IMR-90 (cell line): ENCODE measurements around the gene POLR2E. TPM values are rescaled to one million over a fixed set of nuclear protein-coding genes. Genes with fewer than 3 reads are reported as not detected.

Experiments
- ATAC-seq: fragments of 200-7000 bp; cut with Tn5 transposase; 2 replicates; pipeline ENCODE4 v1.9.1; 2020; ENCODE audit warnings: low read depth, mild to moderate bottlenecking, moderate library complexity
- BruUV-seq: library from RNA; stranded (reverse); fragments of 400-500 nt; replicated peaks from 2 replicates; lab custom pipeline; 2021; lab: Mats Ljungman, UMichigan
- CTCF ChIA-PET: fragments of 300-600 bp; formaldehyde crosslinking; extraction: SDS; loops from one replicate; lab custom pipeline; 2021; ENCODE audit warnings: antibody characterized with exemption; lab: Yijun Ruan, JAX
- POLR2A ChIA-PET: fragments of 300-600 bp; sonication (Branson Sonifier 250); formaldehyde crosslinking; loops from one replicate; lab custom pipeline; 2022; ENCODE audit warnings: antibody characterized with exemption; ENCODE audit not compliant: unreplicated experiment; lab: Charles Lee
- DNase-seq: peaks from one replicate; pipeline ENCODE4 v3.0.0; 2013
- H2AFZ ChIP-seq: replicated peaks from 2 replicates; pipeline ENCODE3; 2013; ENCODE audit warnings: low read length, mild to moderate bottlenecking; ENCODE audit not compliant: poor library complexity
- H2AK5ac ChIP-seq: 2 replicates; pipeline ENCODE4 v1.6.1; 2013; ENCODE audit warnings: low read depth, low read length, inconsistent platforms
- H2AK9ac ChIP-seq: replicated peaks from 2 replicates; pipeline ENCODE3; 2013; ENCODE audit warnings: mild to moderate bottlenecking, low read depth, low read length, moderate library complexity; ENCODE audit not compliant: poor library complexity
- H2BK120ac ChIP-seq: 2 replicates; pipeline ENCODE4 v1.6.1; 2013; ENCODE audit warnings: low read depth, low read length, inconsistent platforms
- H2BK15ac ChIP-seq: 3 replicates; pipeline ENCODE4 v1.6.1; 2013; ENCODE audit warnings: low read depth, low read length, inconsistent platforms
- H2BK20ac ChIP-seq: 2 replicates; pipeline ENCODE4 v1.6.1; 2013; ENCODE audit warnings: low read depth, mild to moderate bottlenecking, inconsistent platforms, low read length, moderate library complexity
- H2BK5ac ChIP-seq: 2 replicates; pipeline ENCODE4 v1.6.1; 2013; ENCODE audit warnings: mild to moderate bottlenecking, low read depth, low read length, inconsistent platforms; ENCODE audit not compliant: poor library complexity, severe bottlenecking
- H3K14ac ChIP-seq: replicated peaks from 2 replicates; pipeline ENCODE4 v1.6.1; 2013; ENCODE audit warnings: low read depth, low read length, inconsistent platforms
- H3K18ac ChIP-seq: 2 replicates; pipeline ENCODE4 v1.6.1; 2013; ENCODE audit warnings: low read depth, low read length, control low read depth
- H3K23ac ChIP-seq: 2 replicates; pipeline ENCODE4 v1.6.1; 2013; ENCODE audit warnings: low read depth, low read length, inconsistent platforms
- H3K27ac ChIP-seq: 2 replicates; pipeline ENCODE4 v1.5.1; 2013; ENCODE audit warnings: mild to moderate bottlenecking, control low read depth, low read length; ENCODE audit not compliant: insufficient read depth
- H3K27me3 ChIP-seq: 2 replicates; pipeline ENCODE4 v1.6.1; 2013; ENCODE audit warnings: low read length; ENCODE audit not compliant: control insufficient read depth, insufficient read depth
- H3K36me3 ChIP-seq: 2 replicates; pipeline ENCODE4 v1.6.1; 2013; ENCODE audit warnings: low read length, mixed read lengths; ENCODE audit not compliant: control insufficient read depth, insufficient read depth
- H3K4ac ChIP-seq: 2 replicates; pipeline ENCODE4 v1.6.1; 2013; ENCODE audit warnings: low read depth, low read length, inconsistent platforms
- H3K4me1 ChIP-seq: 2 replicates; pipeline ENCODE4 v1.6.1; 2013; ENCODE audit warnings: low read length, mixed read lengths; ENCODE audit not compliant: control insufficient read depth, insufficient read depth
- H3K4me2 ChIP-seq: 2 replicates; pipeline ENCODE4 v1.6.1; 2013; ENCODE audit warnings: low read depth, mild to moderate bottlenecking, control low read depth, low read length, moderate library complexity
- H3K4me3 ChIP-seq: 2 replicates; pipeline ENCODE4 v1.5.1; 2013; ENCODE audit warnings: low read depth, mild to moderate bottlenecking, control low read depth, low read length, moderate library complexity; ENCODE audit not compliant: insufficient read depth
- H3K56ac ChIP-seq: 2 replicates; pipeline ENCODE4 v1.6.1; 2013; ENCODE audit warnings: low read length, inconsistent platforms; ENCODE audit not compliant: insufficient read depth; ENCODE audit errors: extremely low read depth
- H3K79me1 ChIP-seq, 2 experiments: 2 replicates each; pipeline ENCODE4 v1.6.1; 2013; ENCODE audit warnings: low read length in 2 of 2, inconsistent platforms in 1 of 2, low read depth in 1 of 2
- H3K9ac ChIP-seq: 2 replicates; pipeline ENCODE4 v1.6.1; 2013; ENCODE audit warnings: low read depth, low read length, control low read depth
- H3K9me1 ChIP-seq: 2 replicates; pipeline ENCODE4 v1.6.1; 2013; ENCODE audit warnings: low read length, inconsistent platforms; ENCODE audit not compliant: insufficient read depth
- H3K9me3 ChIP-seq: 2 replicates; pipeline ENCODE4 v1.6.1; 2013; ENCODE audit warnings: low read length; ENCODE audit not compliant: control insufficient read depth, insufficient read depth
- H4K20me1 ChIP-seq: 2 replicates; pipeline ENCODE4 v1.6.1; 2013; ENCODE audit warnings: low read length, inconsistent platforms; ENCODE audit not compliant: insufficient read depth
- H4K5ac ChIP-seq: 2 replicates; pipeline ENCODE4 v1.6.1; 2013; ENCODE audit warnings: mild to moderate bottlenecking, low read depth, low read length, control low read depth
- H4K8ac ChIP-seq, 2 experiments: 2 replicates each; pipeline ENCODE4 v1.6.1; 2013; ENCODE audit warnings: low read depth in 2 of 2, low read length in 2 of 2, control low read depth in 1 of 2, inconsistent platforms in 1 of 2
- H4K91ac ChIP-seq: 2 replicates; pipeline ENCODE4 v1.6.1; 2013; ENCODE audit warnings: low read depth, low read length, inconsistent platforms; ENCODE audit not compliant: insufficient read depth
- CEBPB ChIP-seq: IDR thresholded peaks from 2 replicates; pipeline ENCODE4 v1.6.1; 2012; ENCODE audit warnings: low read depth, low read length, improper control_type of control experiment
- CHD1 ChIP-seq: IDR thresholded peaks from 2 replicates; pipeline ENCODE4 v1.6.1; 2012; ENCODE audit warnings: low read depth, low read length, improper control_type of control experiment
- FOS ChIP-seq: fragments of 150-350 bp; IDR thresholded peaks from 2 replicates; pipeline ENCODE4 v1.6.1; 2016; ENCODE audit warnings: low read depth, low read length
- MAFK ChIP-seq: IDR thresholded peaks from 2 replicates; pipeline ENCODE4 v1.6.1; 2012; ENCODE audit warnings: low read depth, low read length, improper control_type of control experiment
- POLR2A ChIP-seq: IDR thresholded peaks from 2 replicates; pipeline ENCODE4 v1.6.1; 2012; ENCODE audit warnings: mild to moderate bottlenecking, low read depth, low read length
- RAD21 ChIP-seq: IDR thresholded peaks from 2 replicates; pipeline ENCODE4 v1.6.1; 2012; ENCODE audit warnings: low read length, improper control_type of control experiment
- RFX5 ChIP-seq: IDR thresholded peaks from 2 replicates; pipeline ENCODE4 v1.8.0; 2012; ENCODE audit warnings: low read depth, mild to moderate bottlenecking, low read length, moderate library complexity
- WGBS, 2 experiments: methylation state at CpG; one replicate each; pipeline versions ENCODE4 v1.1.5 to v1.1.7; 2013; ENCODE audit warnings: missing lambda C conversion rate in 2 of 2; ENCODE audit not compliant: insufficient read length in 1 of 2; ENCODE audit errors: extremely low coverage in 2 of 2; 5-methylcytosine and 5-hydroxymethylcytosine counted together
- dilution Hi-C: fragments of 300-500 bp; cut with HindIII; formaldehyde crosslinking; loops from one replicate; pipeline ENCODE4 v1.14.3; 2018; ENCODE audit warnings: low sequenced_read_pairs; ENCODE audit not compliant: unreplicated experiment
- in situ Hi-C: fragments of 300-500 bp; cut with MboI; formaldehyde crosslinking; loops from 3 replicates; pipeline ENCODE4 v1.14.3; 2019; ENCODE audit warnings: low sequenced_read_pairs, inconsistent platforms, mixed read lengths
- intact Hi-C: fragments of 100-400 bp; cut with micrococcal nuclease; formaldehyde crosslinking; loops from 2 replicates; pipeline ENCODE4 v1.10.0; 2022
- polyA plus RNA-seq, 3 experiments: library from polyadenylated mRNA; depleted of rRNA; stranded (reverse); fragments of >200 nt; gene quantifications; 2 replicates each; pipeline ENCODE4 v1.2.3, GENCODE V29; 2012; ENCODE audit warnings: low replicate concordance in 1 of 3
- total RNA-seq: library from RNA; depleted of rRNA; stranded (reverse); fragments of >200 nt; gene quantifications from 2 replicates; pipeline ENCODE4 v1.2.3, GENCODE V29; 2012
- TF ChIP-seq, protein P1 (sequence below): conservative IDR thresholded peaks from 2 replicates; pipeline ENCODE4 v1.5.1; 2012; ENCODE audit warnings: mild to moderate bottlenecking, low read depth, low read length, improper control_type of control experiment
- TF ChIP-seq, protein P2 (sequence below): fragments of 150-350 bp; IDR thresholded peaks from 2 replicates; pipeline ENCODE4 v1.6.1; 2017; ENCODE audit warnings: mild to moderate bottlenecking, antibody characterized with exemption, low read length, low read depth
- TF ChIP-seq, protein P3 (sequence below): fragments of 150-350 bp; IDR thresholded peaks from 2 replicates; pipeline ENCODE4 v1.6.1; 2016; ENCODE audit warnings: low read depth, mild to moderate bottlenecking, low read length, moderate library complexity, borderline replicate concordance

POLR2E gene
- total and polyA plus RNA-seq, 2 of the 4 experiments (the other 2 are of a cell fraction) = 294 to 391 TPM

DNA sequence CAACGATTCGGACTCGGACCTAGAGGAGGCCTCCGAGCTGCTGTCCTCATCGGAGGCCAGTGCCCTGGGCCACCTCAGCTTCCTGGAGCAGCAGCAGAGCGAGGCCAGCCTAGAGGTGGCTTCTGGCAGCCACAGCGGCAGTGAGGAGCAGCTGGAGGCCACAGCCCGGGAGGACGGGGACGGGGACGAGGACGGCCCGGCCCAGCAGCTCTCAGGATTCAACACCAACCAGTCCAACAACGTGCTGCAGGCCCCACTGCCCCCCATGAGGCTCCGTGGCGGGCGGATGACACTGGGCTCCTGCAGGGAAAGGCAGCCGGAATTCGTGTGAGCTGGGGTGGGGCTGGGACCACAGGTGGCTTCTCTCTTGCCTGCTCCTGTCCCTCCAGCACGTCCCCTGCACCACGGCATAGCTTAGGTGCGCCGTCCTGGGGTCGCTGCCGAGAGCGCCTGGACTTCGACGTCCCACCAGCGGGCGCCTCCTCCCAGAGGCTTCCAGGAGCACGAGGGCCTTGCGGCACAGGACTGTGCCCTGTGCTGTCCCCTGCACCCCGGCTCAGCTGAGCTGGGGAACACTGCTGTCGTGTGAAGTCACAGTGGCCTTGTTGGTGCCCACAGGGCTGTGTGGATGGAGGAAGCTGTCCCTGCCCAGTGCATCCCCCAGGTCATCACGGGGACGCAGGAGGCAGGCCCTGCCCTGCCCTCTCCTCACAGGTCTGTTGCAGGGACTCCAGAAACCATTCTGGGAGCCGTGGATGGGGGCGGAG is 9.3 kb downstream of the POLR2E start (continued):
- TF ChIP-seq, protein P1, sequence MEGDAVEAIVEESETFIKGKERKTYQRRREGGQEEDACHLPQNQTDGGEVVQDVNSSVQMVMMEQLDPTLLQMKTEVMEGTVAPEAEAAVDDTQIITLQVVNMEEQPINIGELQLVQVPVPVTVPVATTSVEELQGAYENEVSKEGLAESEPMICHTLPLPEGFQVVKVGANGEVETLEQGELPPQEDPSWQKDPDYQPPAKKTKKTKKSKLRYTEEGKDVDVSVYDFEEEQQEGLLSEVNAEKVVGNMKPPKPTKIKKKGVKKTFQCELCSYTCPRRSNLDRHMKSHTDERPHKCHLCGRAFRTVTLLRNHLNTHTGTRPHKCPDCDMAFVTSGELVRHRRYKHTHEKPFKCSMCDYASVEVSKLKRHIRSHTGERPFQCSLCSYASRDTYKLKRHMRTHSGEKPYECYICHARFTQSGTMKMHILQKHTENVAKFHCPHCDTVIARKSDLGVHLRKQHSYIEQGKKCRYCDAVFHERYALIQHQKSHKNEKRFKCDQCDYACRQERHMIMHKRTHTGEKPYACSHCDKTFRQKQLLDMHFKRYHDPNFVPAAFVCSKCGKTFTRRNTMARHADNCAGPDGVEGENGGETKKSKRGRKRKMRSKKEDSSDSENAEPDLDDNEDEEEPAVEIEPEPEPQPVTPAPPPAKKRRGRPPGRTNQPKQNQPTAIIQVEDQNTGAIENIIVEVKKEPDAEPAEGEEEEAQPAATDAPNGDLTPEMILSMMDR = no peak
- no peak for TF ChIP-seq POLR2A

DNA sequence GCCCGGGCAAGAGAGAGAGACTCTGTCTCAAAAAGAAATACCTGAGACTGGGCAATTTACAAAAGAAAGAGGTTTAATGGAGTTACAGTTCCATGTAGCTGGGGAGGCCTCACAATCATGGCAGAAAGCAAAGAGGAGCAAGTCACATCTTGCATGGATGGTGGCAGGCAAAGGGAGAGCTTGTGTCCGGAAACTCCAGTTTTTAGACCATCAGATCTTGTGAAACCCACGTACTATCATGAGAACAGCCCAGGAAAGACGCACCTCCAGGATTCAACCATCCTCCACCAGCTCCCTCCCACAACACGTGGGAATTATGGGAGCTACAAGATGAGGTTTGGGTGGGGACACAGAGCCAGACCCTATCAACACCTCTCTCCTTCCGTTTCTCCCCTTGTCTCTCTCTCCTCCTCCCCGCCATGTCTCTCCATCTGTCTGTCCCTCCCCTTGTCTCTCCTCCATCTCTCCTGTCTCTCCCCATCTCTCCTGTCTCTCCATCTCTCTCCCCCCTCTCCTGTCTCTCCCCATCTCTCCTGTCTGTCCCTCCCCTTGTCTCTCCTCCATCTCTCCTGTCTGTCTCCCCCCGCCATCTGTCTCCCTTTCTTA is 10.0 kb downstream of the POLR2E start:
- Histone ChIP-seq H4K5ac (no peak overlapping the region), H3K23ac (no peak overlapping the region), H3K4me2 (no peak overlapping the region), H3K27me3 (no peaks in the 10 kb centered on the region), H3K4me1 (no peaks in the 10 kb centered on the region), H3K9me1 (no peaks in the 10 kb centered on the region), H3K4ac (no peak overlapping the region), H2AK5ac (no peak overlapping the region), H4K20me1 (peaks cover 10% of the 10 kb centered on the region; the same call in 1 of the 2 replicates), H4K8ac (no peak overlapping the region), H4K91ac (no peak overlapping the region), H3K79me1 (no peaks in the 10 kb centered on the region; a peak in 1 of 4 replicates), H2BK120ac (no peak overlapping the region), H3K9ac (no peak overlapping the region), H3K27ac (no peak overlapping the region), H3K56ac (no peak overlapping the region), H2AK9ac (no peak overlapping the region), H2BK20ac (no peak overlapping the region), H2BK15ac (no peak overlapping the region), H3K9me3 (no peaks in the 10 kb centered on the region), H3K14ac (no peak overlapping the region), H3K4me3 (no peak overlapping the region), H3K36me3 (peaks cover 25% of the 10 kb centered on the region), H2AFZ (no peak overlapping the region), H2BK5ac (no peak overlapping the region), H3K18ac (no peak overlapping the region)
- dilution Hi-C loops (no loop called here), intact Hi-C loops (no loop called here), in situ Hi-C loops (no loop called here)
- no TSS peak for BruUV-seq
- 87% methylated on average over 4 of the region's 8 CpGs; no CpG with 5 or more reads in 1 of the 2 experiments for WGBS, 2 experiments
- TF ChIP-seq CHD1 (no peak), FOS (no peak), RAD21 (no peak), MAFK (no peak), CEBPB (no peak), RFX5 (no peak)
- TF ChIP-seq, protein P2, sequence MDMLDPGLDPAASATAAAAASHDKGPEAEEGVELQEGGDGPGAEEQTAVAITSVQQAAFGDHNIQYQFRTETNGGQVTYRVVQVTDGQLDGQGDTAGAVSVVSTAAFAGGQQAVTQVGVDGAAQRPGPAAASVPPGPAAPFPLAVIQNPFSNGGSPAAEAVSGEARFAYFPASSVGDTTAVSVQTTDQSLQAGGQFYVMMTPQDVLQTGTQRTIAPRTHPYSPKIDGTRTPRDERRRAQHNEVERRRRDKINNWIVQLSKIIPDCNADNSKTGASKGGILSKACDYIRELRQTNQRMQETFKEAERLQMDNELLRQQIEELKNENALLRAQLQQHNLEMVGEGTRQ = no peak
- TF ChIP-seq, protein P3, sequence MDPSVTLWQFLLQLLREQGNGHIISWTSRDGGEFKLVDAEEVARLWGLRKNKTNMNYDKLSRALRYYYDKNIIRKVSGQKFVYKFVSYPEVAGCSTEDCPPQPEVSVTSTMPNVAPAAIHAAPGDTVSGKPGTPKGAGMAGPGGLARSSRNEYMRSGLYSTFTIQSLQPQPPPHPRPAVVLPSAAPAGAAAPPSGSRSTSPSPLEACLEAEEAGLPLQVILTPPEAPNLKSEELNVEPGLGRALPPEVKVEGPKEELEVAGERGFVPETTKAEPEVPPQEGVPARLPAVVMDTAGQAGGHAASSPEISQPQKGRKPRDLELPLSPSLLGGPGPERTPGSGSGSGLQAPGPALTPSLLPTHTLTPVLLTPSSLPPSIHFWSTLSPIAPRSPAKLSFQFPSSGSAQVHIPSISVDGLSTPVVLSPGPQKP = no peak
- no peak for ATAC-seq
- ChIA-PET POLR2A (no interaction called here), CTCF (interaction anchor here (1.2 kb wide), 1 partner anchor 28 kb away, joined by 4 read pairs; no protein-coding TSS in a partner anchor)
- no peak for DNase-seq
